ENCODE data around the gene KDM4B.

GRCh38 chr19:5142725-5143097, 173.8 kb downstream of the KDM4B start:
- TF ChIP-seq EZH2 (IDR thresholded peaks at IDR 0.05; ENCODE audit: borderline replicate concordance, insufficient read depth, low read depth, low read length, poor library complexity, severe bottlenecking) (no peak), CTCF (IDR thresholded peaks at IDR 0.05) (no peak)

Measured in B cell (primary cell).